ENCODE results near the gene FAM89B. TPM values are rescaled to one million over a fixed set of nuclear protein-coding genes. Genes with fewer than 3 reads are reported as not detected.

The FAM89B gene
- total and polyA plus RNA-seq, 4 donors, result 49.5 to 83.4 (median 65.9) TPM

DNA sequence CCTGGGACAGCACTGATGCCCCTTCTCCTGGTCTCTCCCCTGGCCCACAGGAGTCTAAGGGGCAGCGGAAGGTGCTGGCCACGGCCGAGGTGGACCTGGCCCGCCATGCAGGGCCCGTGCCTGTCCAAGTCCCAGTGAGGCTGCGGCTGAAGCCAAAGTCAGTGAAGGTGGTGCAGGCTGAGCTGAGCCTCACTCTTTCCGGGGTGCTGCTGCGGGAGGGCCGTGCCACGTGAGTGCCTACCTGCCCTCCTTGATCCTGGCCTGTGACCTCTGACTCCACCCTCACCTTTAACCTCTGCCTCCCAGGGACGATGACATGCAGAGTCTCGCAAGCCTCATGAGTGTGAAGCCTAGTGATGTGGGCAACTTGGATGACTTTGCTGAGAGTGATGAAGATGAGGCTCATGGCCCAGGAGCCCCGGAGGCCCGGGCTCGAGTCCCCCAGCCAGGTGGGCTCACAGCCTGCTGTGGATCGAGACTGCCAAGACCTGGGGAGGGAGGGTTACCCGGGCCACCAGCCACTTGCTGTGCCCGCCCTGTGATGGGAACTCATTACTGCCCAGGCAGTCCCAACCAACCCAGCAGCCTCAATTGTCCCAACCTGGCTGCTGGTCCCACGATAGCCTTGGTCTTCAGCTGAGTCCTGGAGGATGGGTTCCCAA lies 7.8 kb downstream of the FAM89B start:
- H3K4me3 ChIP-seq (ENCODE audit: low read length in 2 of 2), result no peak overlapping the region
- WGBS, 2 donors, result 84 to 85% methylated on average over 18 to 19 of the region's 19 CpGs
- no peak for ATAC-seq (ENCODE audit: low FRiP score)
- DNase-seq, result no peak
- H3K9me3 ChIP-seq (ENCODE audit: control insufficient read depth, low read length), result no peaks in the 10 kb centered on the region
- no peak overlapping the region for H3K27ac ChIP-seq (ENCODE audit: low read depth in 1 of 2, low read length in 2 of 2)
- intact Hi-C loops (cut with DNase I), result no loop called here
- no peaks in the 10 kb centered on the region for H3K4me1 ChIP-seq (ENCODE audit: control insufficient read depth in 1 of 2, insufficient read depth in 2 of 2, low read length in 2 of 2)
- H3K36me3 ChIP-seq (ENCODE audit: control insufficient read depth in 1 of 2, insufficient read depth in 2 of 2, low read length in 1 of 2), result peaks cover 5 to 10% of the 10 kb centered on the region in 2 donors
- no peaks in the 10 kb centered on the region for H3K27me3 ChIP-seq (ENCODE audit: control insufficient read depth in 1 of 2, insufficient read depth in 2 of 2, low read length in 1 of 2)

DNA sequence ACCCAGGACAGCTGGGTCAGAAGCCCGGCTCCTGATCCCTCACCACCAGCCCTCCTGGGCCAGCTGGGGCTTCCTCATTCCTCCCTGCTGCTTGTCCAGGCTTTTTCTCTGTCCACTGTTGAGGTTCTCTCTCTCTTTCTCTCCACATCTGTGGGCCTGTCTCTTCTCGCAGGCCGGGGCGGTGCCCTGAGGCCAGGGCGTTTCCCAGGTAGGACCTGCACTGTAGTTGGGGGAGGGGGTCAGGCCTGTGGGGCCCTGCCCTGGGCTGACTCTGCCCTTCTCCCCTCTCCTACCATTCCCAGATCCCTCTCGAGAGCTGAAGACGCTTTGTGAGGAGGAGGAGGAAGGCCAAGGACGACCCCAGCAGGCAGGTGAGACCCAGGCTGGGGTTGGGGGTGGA lies 8.4 kb downstream of the FAM89B start:
- intact Hi-C loops (cut with DNase I), result no loop called here
- ATAC-seq (ENCODE audit: low FRiP score) (no peak), DNase-seq (no peak)
- Histone ChIP-seq H3K27ac (ENCODE audit: low read depth in 1 of 2, low read length in 2 of 2) (no peak overlapping the region), H3K27me3 (ENCODE audit: control insufficient read depth in 1 of 2, insufficient read depth in 2 of 2, low read length in 1 of 2) (no peaks in the 10 kb centered on the region), H3K9me3 (ENCODE audit: control insufficient read depth, low read length) (no peaks in the 10 kb centered on the region), H3K4me1 (ENCODE audit: control insufficient read depth in 1 of 2, insufficient read depth in 2 of 2, low read length in 2 of 2) (no peaks in the 10 kb centered on the region), H3K36me3 (ENCODE audit: control insufficient read depth in 1 of 2, insufficient read depth in 2 of 2, low read length in 1 of 2) (peaks cover 5 to 10% of the 10 kb centered on the region in 2 donors), H3K4me3 (ENCODE audit: low read length in 2 of 2) (no peak overlapping the region)
- 88% methylated on average over 6 to 8 of the region's 8 CpGs for WGBS, 2 donors

DNA sequence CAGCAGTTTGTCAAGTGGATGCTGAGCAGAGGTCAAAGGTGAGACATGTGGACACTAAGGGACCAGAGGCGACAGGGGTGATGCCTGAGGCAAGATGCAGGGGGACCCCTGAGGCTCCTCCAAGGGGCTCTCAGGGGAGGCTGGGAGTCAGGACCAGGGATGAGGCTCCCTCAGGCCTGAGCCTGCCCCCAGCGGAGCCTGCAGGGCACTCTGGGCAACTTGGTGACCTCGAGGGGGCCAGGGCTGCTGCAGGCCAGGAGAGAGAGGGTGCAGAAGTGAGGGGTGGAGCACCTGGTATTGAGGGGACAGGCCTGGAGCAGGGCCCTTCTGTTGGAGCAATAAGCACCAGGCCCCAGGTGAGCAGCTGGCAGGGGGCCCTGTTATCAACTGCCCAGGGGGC lies 9.6 kb downstream of the FAM89B start:
- Histone ChIP-seq H3K27ac (ENCODE audit: low read depth in 1 of 2, low read length in 2 of 2) (no peak overlapping the region), H3K36me3 (ENCODE audit: control insufficient read depth in 1 of 2, insufficient read depth in 2 of 2, low read length in 1 of 2) (peaks cover 5 to 10% of the 10 kb centered on the region in 2 donors), H3K4me1 (ENCODE audit: control insufficient read depth in 1 of 2, insufficient read depth in 2 of 2, low read length in 2 of 2) (no peaks in the 10 kb centered on the region), H3K4me3 (ENCODE audit: low read length in 2 of 2) (no peak overlapping the region), H3K9me3 (ENCODE audit: control insufficient read depth, low read length) (no peaks in the 10 kb centered on the region), H3K27me3 (ENCODE audit: control insufficient read depth in 1 of 2, insufficient read depth in 2 of 2, low read length in 1 of 2) (no peaks in the 10 kb centered on the region)
- no peak for DNase-seq
- intact Hi-C loops (cut with DNase I), result no loop called here
- ATAC-seq (ENCODE audit: low FRiP score), result no peak
- 76 to 84% methylated on average over 3 of the region's 3 CpGs for WGBS, 2 donors

DNA sequence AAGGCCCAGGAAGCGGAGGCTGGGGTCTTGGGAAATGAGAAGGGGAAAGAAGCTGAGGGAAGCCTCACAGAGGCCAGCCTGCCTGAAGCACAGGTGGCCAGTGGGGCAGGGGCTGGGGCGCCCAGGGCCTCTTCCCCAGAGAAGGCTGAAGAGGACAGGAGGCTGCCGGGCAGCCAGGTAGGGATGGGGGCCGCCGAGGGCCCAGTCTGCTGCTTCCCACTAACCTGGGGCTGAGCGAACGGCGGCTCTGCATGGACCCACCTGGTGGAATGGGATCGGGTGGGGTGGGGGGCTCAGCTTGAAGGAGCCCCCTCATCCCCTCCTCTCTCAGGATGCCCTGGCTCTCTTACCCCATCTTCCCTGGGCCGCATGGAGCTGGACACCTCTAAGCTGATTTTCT lies 11.3 kb downstream of the FAM89B start:
- ATAC-seq (ENCODE audit: low FRiP score), result no peak
- WGBS, 2 donors, result 87% methylated on average over 10 of the region's 10 CpGs
- no peaks in the 10 kb centered on the region for H3K9me3 ChIP-seq (ENCODE audit: control insufficient read depth, low read length)
- intact Hi-C loops (cut with DNase I), result no loop called here
- no peak overlapping the region for H3K4me3 ChIP-seq (ENCODE audit: low read length in 2 of 2)
- peaks cover 0 to 2% of the 10 kb centered on the region in 2 donors for H3K4me1 ChIP-seq (ENCODE audit: control insufficient read depth in 1 of 2, insufficient read depth in 2 of 2, low read length in 2 of 2)
- peak in 1 of 2 donors; percentile 78 for DNase-seq
- no peak overlapping the region for H3K27ac ChIP-seq (ENCODE audit: low read depth in 1 of 2, low read length in 2 of 2)
- H3K27me3 ChIP-seq (ENCODE audit: control insufficient read depth in 1 of 2, insufficient read depth in 2 of 2, low read length in 1 of 2), result no peaks in the 10 kb centered on the region
- peaks cover 5 to 10% of the 10 kb centered on the region in 2 donors for H3K36me3 ChIP-seq (ENCODE audit: control insufficient read depth in 1 of 2, insufficient read depth in 2 of 2, low read length in 1 of 2)

DNA sequence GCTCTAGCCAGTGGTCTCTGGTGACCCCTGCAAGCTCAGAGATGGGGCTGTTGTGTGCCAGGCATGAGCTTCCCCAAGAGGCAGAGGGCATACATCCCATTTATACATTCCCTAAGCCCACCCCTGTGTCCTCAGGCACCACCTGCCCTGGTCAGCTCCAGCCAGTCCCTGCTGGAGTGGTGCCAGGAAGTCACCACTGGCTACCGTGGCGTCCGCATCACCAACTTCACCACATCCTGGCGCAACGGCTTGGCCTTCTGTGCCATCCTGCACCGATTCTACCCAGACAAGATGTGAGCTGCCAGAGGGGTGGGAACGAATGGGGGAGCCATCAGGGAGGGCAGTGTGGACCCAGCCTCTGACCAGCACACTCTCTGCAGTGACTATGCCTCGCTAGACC lies 11.8 kb downstream of the FAM89B start:
- WGBS, 2 donors, result 76 to 79% methylated on average over 8 of the region's 8 CpGs
- peaks cover 5 to 10% of the 10 kb centered on the region in 2 donors for H3K36me3 ChIP-seq (ENCODE audit: control insufficient read depth in 1 of 2, insufficient read depth in 2 of 2, low read length in 1 of 2)
- no peak for DNase-seq
- H3K27me3 ChIP-seq (ENCODE audit: control insufficient read depth in 1 of 2, insufficient read depth in 2 of 2, low read length in 1 of 2), result no peaks in the 10 kb centered on the region
- peaks cover 0 to 2% of the 10 kb centered on the region in 2 donors for H3K4me1 ChIP-seq (ENCODE audit: control insufficient read depth in 1 of 2, insufficient read depth in 2 of 2, low read length in 2 of 2)
- no peak overlapping the region for H3K27ac ChIP-seq (ENCODE audit: low read depth in 1 of 2, low read length in 2 of 2)
- H3K4me3 ChIP-seq (ENCODE audit: low read length in 2 of 2), result no peak overlapping the region
- H3K9me3 ChIP-seq (ENCODE audit: control insufficient read depth, low read length), result no peaks in the 10 kb centered on the region
- no peak for ATAC-seq (ENCODE audit: low FRiP score)
- intact Hi-C loops (cut with DNase I), result no loop called here

DNA sequence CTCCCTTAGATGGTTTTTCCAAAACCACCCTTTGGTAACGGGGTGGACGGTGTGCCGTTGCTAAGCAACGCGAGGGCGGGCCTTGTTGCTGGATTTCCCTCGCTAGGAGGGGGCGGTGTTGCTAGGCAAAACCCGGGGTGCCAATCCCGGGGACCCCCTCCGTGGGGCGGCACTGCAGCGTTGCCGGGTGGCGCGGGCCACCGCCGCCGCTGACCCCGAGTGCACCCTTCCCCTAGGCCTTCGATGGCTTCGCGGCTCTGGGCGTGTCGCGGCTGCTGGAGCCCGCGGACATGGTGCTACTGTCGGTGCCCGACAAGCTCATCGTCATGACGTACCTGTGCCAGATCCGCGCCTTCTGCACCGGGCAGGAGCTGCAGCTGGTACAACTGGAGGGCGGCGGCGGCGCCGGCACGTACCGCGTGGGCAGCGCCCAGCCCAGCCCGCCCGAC lies 12.4 kb downstream of the FAM89B start:
- H3K4me1 ChIP-seq (ENCODE audit: control insufficient read depth in 1 of 2, insufficient read depth in 2 of 2, low read length in 2 of 2), result peaks cover 0 to 2% of the 10 kb centered on the region in 2 donors
- intact Hi-C loops (cut with DNase I), result no loop called here
- DNase-seq (no peak), ATAC-seq (ENCODE audit: low FRiP score) (no peak)
- 75 to 77% methylated on average over 44 to 46 of the region's 46 CpGs for WGBS, 2 donors
- no peak overlapping the region for H3K27ac ChIP-seq (ENCODE audit: low read depth in 1 of 2, low read length in 2 of 2)
- H3K27me3 ChIP-seq (ENCODE audit: control insufficient read depth in 1 of 2, insufficient read depth in 2 of 2, low read length in 1 of 2), result no peaks in the 10 kb centered on the region
- H3K36me3 ChIP-seq (ENCODE audit: control insufficient read depth in 1 of 2, insufficient read depth in 2 of 2, low read length in 1 of 2), result peaks cover 5 to 10% of the 10 kb centered on the region in 2 donors
- no peak overlapping the region for H3K4me3 ChIP-seq (ENCODE audit: low read length in 2 of 2)
- H3K9me3 ChIP-seq (ENCODE audit: control insufficient read depth, low read length), result no peaks in the 10 kb centered on the region

DNA sequence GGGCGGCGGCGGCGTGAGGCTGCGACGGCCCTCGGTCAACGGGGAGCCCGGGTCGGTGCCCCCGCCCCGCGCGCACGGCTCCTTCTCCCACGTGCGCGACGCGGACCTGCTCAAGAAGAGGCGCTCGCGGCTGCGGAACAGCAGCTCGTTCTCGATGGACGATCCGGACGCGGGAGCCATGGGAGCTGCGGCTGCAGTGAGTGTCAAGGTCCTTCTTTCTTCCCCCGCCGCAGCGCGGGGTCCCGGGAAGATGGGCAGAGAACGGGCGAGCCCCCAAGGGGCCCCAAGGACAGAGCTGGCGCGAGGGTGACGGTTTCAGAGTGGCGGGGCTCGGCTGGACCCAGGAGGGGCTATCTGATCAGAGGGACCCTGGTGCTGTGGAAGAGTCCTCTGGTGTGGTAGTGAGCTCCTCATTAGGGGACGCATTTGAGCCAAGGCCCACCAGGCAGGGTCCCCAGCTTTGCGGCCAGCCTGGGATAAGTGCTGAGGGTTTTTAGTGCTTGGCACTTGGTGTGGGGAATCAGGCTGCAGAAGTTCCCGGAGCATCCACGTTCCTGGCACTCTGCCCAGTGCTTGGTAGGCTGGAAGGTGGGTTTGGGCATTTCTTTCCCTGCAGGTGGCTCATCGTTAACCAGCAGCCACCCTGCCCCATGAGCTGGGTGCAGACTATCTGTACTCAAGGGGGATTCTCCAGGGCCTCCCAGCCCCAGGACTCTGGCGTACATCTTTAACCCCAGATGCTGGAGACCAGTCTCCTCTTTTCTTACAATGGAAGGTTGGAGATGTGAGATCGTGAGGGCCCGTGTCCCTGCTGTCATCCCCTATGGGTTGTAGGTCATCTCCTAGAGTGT lies 13.3 kb downstream of the FAM89B start:
- WGBS, 2 donors, result 75 to 76% methylated on average over 50 to 51 of the region's 51 CpGs
- no peak overlapping the region for H3K27ac ChIP-seq (ENCODE audit: low read depth in 1 of 2, low read length in 2 of 2)
- intact Hi-C loops (cut with DNase I), result no loop called here
- no peaks in the 10 kb centered on the region for H3K9me3 ChIP-seq (ENCODE audit: control insufficient read depth, low read length)
- DNase-seq (no peak), ATAC-seq (ENCODE audit: low FRiP score) (no peak)
- no peak overlapping the region for H3K4me3 ChIP-seq (ENCODE audit: low read length in 2 of 2)
- H3K27me3 ChIP-seq (ENCODE audit: control insufficient read depth in 1 of 2, insufficient read depth in 2 of 2, low read length in 1 of 2), result no peaks in the 10 kb centered on the region
- H3K4me1 ChIP-seq (ENCODE audit: control insufficient read depth in 1 of 2, insufficient read depth in 2 of 2, low read length in 2 of 2), result peaks cover 0 to 2% of the 10 kb centered on the region in 2 donors
- H3K36me3 ChIP-seq (ENCODE audit: control insufficient read depth in 1 of 2, insufficient read depth in 2 of 2, low read length in 1 of 2), result peaks cover 5 to 14% of the 10 kb centered on the region in 2 donors

DNA sequence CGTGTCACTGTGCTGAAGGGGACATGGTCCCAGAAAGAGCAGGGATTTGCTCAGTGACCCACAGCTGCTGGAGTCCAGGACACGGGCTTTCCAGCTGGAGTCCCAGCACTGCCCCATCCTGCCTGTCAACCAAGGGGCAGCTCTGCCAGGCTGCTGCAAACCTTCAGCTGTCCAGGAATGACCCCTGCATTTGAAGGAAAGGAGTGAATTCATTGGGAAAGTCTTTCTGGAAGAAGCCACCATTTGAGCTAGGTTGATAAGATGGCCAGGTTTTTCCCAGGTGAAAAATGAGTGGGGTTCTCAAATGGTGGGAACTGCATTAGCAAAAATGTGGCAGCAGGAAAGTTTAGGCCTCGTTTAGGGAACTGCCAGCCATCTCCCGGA lies 13.9 kb downstream of the FAM89B start:
- Histone ChIP-seq H3K4me1 (ENCODE audit: control insufficient read depth in 1 of 2, insufficient read depth in 2 of 2, low read length in 2 of 2) (peaks cover 0 to 2% of the 10 kb centered on the region in 2 donors), H3K27me3 (ENCODE audit: control insufficient read depth in 1 of 2, insufficient read depth in 2 of 2, low read length in 1 of 2) (no peaks in the 10 kb centered on the region), H3K36me3 (ENCODE audit: control insufficient read depth in 1 of 2, insufficient read depth in 2 of 2, low read length in 1 of 2) (peaks cover 5 to 10% of the 10 kb centered on the region in 2 donors), H3K4me3 (ENCODE audit: low read length in 2 of 2) (no peak overlapping the region), H3K9me3 (ENCODE audit: control insufficient read depth, low read length) (no peaks in the 10 kb centered on the region), H3K27ac (ENCODE audit: low read depth in 1 of 2, low read length in 2 of 2) (no peak overlapping the region)
- 54 to 60% methylated on average over 4 of the region's 4 CpGs for WGBS, 2 donors
- no peak for ATAC-seq (ENCODE audit: low FRiP score)
- DNase-seq, result no peak
- intact Hi-C loops (cut with DNase I), result no loop called here
